Large intestine (tissue), 3 donors: ENCODE results near the gene ABAT. TPM values are rescaled to one million over a fixed set of nuclear protein-coding genes. Genes with fewer than 3 reads are reported as not detected.
"Not testable (repeated sequence)": the region's sequence is repeated elsewhere in the genome, so short reads cannot be mapped to it uniquely, and the experiment has no call there.

Source experiments
- DNase-seq, 2 donors: peaks; one replicate each; pipeline versions ENCODE4 v3.0.0 to v3.0.0-alpha.2; 2013
- H3K27ac ChIP-seq: one replicate; pipeline ENCODE4 v1.5.1; 2013; ENCODE audit warnings: low read length
- H3K27me3 ChIP-seq: 2 replicates; pipeline ENCODE4 v1.6.1; 2013; ENCODE audit warnings: low read length; ENCODE audit not compliant: control insufficient read depth, insufficient read depth
- H3K36me3 ChIP-seq: 2 replicates; pipeline ENCODE4 v1.6.1; 2013; ENCODE audit warnings: low read length; ENCODE audit not compliant: control insufficient read depth, insufficient read depth
- H3K4me1 ChIP-seq: one replicate; pipeline ENCODE4 v1.6.1; 2013; ENCODE audit warnings: low read length; ENCODE audit not compliant: control insufficient read depth, insufficient read depth
- H3K4me3 ChIP-seq: one replicate; pipeline ENCODE4 v1.5.1; 2013; ENCODE audit warnings: low read length
- H3K9me3 ChIP-seq: one replicate; pipeline ENCODE4 v1.6.1; 2013; ENCODE audit warnings: mild to moderate bottlenecking, low read depth, low read length, moderate library complexity; ENCODE audit not compliant: control insufficient read depth
- WGBS: methylation state at CpG from one replicate; pipeline ENCODE4 v1.1.5; 2013; ENCODE audit warnings: low lambda C conversion rate; ENCODE audit not compliant: insufficient coverage; 5-methylcytosine and 5-hydroxymethylcytosine counted together
- polyA plus RNA-seq: library from polyadenylated mRNA; unstranded; fragments of 120-200 nt; gene quantifications from one replicate; pipeline ENCODE4 v1.2.1, GENCODE V29; 2013

ABAT gene
- polyA plus RNA-seq, 1 donor, result 55.7 TPM

GRCh38 chr16:8740775-8741355, 66.4 kb downstream of the ABAT start:
- H3K4me3 ChIP-seq, result no peak overlapping the region

DNA sequence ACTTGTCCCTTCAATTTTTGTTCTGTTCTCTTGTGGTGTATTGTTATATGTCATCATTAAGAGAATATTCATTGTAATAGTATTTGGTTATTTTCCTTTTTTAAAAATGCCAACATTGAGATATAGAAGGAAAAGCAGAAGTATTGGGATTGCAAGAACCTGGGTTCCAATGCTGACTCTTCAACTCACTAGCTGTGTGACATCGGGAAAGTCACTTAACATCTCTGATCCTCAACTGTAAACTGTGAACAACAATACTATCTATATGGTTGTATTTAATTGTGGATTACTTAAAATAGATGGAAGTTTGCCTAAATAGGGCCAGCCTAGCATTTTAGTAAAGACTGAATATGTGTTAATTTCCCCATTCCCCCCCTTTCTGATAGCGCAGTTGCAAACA, 67.2 kb downstream of the ABAT start:
- no peak overlapping the region for H3K4me3 ChIP-seq
- WGBS, result no CpG with 5 or more reads among the region's 2 CpGs
- no peak for DNase-seq
- peaks cover 19% of the 10 kb centered on the region for H3K4me1 ChIP-seq
- no peaks in the 10 kb centered on the region for H3K27me3 ChIP-seq
- H3K9me3 ChIP-seq, result no peaks in the 10 kb centered on the region
- H3K36me3 ChIP-seq, result peaks cover 4% of the 10 kb centered on the region
- peak overlapping the region; percentile 79 for H3K27ac ChIP-seq

More at GRCh38 chr16:8740775-8741355, 66.4 kb downstream of the ABAT start:
- no peaks in the 10 kb centered on the region for H3K9me3 ChIP-seq
- H3K27ac ChIP-seq, result peak overlapping the region; percentile 79
- no peaks in the 10 kb centered on the region for H3K27me3 ChIP-seq
- peaks cover 8% of the 10 kb centered on the region for H3K36me3 ChIP-seq
- peak; percentile 81 to 92 for DNase-seq
- no CpG with 5 or more reads among the region's 6 CpGs for WGBS
- H3K4me1 ChIP-seq, result peaks cover 19% of the 10 kb centered on the region

- peaks cover 19% of the 10 kb centered on the region for H3K4me1 ChIP-seq
- H3K27ac ChIP-seq, result no peak overlapping the region
- 71% methylated on average over 6 of the region's 8 CpGs for WGBS
- no peaks in the 10 kb centered on the region for H3K9me3 ChIP-seq
- H3K27me3 ChIP-seq, result no peaks in the 10 kb centered on the region
- no peak overlapping the region for H3K4me3 ChIP-seq
- no peaks in the 10 kb centered on the region for H3K36me3 ChIP-seq
- peak in 1 of 2 donors; percentile 24 for DNase-seq
Observed at GRCh38 chr16:8742068-8742467, 67.7 kb downstream of the ABAT start.

- H3K4me1 ChIP-seq, result peaks cover 21% of the 10 kb centered on the region
- H3K9me3 ChIP-seq, H3K27me3 ChIP-seq, DNase-seq, H3K27ac ChIP-seq, H3K36me3 ChIP-seq, H3K4me3 ChIP-seq: not testable (repeated sequence)
- WGBS, result no CpG with 5 or more reads among the region's 9 CpGs
Observed at GRCh38 chr16:8748944-8749343, 74.5 kb downstream of the ABAT start.

DNA sequence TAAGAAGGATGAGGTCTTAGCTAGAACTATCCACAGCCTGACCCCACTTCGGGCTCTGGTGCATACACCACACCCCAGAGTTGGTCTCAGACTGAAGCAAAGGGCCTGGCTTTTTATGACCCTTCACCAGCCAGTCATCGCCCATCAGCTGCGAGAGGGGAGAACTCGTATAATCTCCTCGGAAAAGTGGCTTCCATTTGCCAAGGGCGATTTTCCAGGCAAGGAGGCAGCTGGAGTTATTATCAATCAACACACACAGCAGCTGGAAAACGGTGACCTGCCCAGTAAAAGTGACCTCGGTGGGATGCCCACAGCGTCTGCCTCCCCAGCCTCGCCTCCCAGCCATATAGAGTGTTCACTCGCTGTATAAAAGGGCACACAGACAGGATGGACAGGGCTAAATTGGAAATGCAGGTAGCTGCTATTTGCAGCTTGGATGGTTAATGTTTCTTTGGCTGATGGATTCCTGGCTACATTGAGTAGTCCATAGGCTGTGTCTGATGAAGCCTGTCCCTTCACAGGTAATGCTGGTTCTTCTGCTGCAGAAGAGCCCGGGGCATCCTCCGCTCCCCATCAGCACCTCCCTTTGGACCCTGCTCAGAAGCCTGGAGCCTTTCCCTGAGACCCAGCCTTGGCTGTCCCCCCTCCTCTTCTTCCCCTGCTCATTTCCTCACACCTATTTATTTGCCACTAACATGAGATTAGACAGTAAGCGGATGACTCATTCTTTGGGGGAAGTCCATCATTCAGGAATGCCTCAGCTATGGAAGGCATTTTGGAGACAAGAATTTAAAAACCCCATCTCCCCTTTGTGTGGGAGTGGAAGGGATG, 77.3 kb downstream of the ABAT start:
- peak; percentile 66 to 83 for DNase-seq
- WGBS, result no CpG with 5 or more reads among the region's 14 CpGs
- Histone ChIP-seq H3K9me3 (no peaks in the 10 kb centered on the region), H3K4me1 (peaks cover 24% of the 10 kb centered on the region), H3K4me3 (no peak overlapping the region), H3K27me3 (no peaks in the 10 kb centered on the region), H3K36me3 (peaks cover 5% of the 10 kb centered on the region), H3K27ac (peak overlapping the region; percentile 19)

DNA sequence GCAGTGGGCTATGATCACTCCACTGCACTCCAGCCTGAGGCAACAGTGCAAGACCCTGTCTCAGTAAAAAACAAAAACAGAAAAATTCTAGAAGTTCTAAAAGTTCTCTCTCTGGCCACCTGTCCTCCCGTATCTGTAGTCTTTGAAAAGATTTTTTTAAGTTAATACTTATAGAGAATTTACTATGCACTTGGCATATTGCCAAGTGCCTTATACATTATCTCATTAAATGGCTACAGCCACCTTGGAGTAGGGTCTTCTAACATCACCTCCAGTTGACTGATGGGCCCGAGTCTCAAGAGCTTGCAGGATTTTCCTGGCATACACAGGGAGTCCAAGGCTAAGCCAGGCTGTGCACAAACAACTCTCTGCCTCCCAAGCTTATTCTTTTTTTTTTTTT, 78.3 kb downstream of the ABAT start:
- Histone ChIP-seq H3K4me3 (no peak overlapping the region), H3K36me3 (peaks cover 8% of the 10 kb centered on the region), H3K4me1 (peaks cover 24% of the 10 kb centered on the region), H3K27ac (peak overlapping the region; percentile 31), H3K9me3 (no peaks in the 10 kb centered on the region), H3K27me3 (no peaks in the 10 kb centered on the region)
- DNase-seq, result peak in 1 of 2 donors; percentile 26
- WGBS, result 17% methylated on average over 1 of the region's 2 CpGs

DNA sequence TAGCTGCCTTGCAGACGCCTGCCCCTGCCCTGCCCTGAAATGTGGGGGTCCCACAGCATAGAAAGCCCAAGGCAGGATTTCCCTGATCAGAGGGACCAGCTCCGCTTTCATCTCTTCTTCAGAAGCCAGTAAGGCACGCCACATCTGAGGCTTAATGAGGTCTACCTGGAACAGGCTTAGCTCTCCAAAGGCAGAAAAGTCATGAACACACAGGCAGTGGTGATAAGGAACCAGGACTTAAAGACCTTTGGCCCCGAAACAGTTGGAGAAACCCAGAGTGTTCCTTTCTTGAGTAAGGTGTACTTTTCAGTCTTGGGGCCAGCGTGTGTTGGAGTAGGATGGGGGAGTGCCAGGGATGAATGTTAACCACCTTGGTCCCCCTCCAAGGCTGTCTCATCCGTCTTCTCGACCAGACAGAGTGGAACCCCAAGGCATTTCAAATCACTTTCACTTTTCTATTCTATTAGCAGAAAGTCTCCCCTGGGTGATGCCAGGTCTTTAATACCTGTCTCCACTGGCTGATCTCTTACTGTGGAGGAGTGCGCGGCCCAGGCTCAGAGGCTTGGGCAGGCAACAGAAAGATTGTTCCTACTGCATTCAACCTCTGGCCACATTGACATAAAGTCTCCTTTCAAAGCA, 79.1 kb downstream of the ABAT start:
- Histone ChIP-seq H3K27ac (peak overlapping the region; percentile 76), H3K9me3 (no peaks in the 10 kb centered on the region), H3K27me3 (no peaks in the 10 kb centered on the region), H3K36me3 (peaks cover 16% of the 10 kb centered on the region), H3K4me1 (peaks cover 24% of the 10 kb centered on the region), H3K4me3 (no peak overlapping the region)
- WGBS, result no CpG with 5 or more reads among the region's 9 CpGs
- peak; percentile 70 to 89 for DNase-seq

GRCh38 chr16:8756755-8757154, 82.3 kb downstream of the ABAT start:
- DNase-seq, result no peak
- Histone ChIP-seq H3K27ac (no peak overlapping the region), H3K4me1 (peaks cover 18% of the 10 kb centered on the region), H3K36me3 (peaks cover 22% of the 10 kb centered on the region), H3K9me3 (no peaks in the 10 kb centered on the region), H3K4me3 (no peak overlapping the region), H3K27me3 (no peaks in the 10 kb centered on the region)
- WGBS, result no CpG with 5 or more reads among the region's 5 CpGs

DNA sequence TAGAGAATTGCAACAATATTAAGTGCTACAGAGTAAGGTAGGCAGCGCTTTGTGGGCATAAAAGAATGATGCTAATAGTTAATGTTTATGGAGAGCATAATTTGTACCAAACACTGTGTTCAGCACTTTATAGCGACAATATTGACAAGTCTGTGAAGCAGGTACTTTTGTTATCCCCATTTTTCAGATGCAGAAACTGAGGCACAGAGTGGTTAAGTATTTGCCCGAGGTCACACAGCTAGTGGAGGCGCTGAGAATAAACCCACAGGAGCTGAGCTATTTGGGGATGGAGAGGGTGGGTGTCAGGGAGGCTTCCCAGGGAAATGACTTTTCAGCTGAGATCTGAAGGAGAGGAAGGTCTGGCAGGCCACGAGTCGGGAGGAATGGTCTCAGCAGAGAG, 83.6 kb downstream of the ABAT start:
- Histone ChIP-seq H3K36me3 (peaks cover 22% of the 10 kb centered on the region), H3K9me3 (no peaks in the 10 kb centered on the region), H3K4me3 (no peak overlapping the region), H3K4me1 (peaks cover 10% of the 10 kb centered on the region), H3K27ac (no peak overlapping the region), H3K27me3 (no peaks in the 10 kb centered on the region)
- no peak for DNase-seq
- WGBS, result no CpG with 5 or more reads among the region's 6 CpGs

DNA sequence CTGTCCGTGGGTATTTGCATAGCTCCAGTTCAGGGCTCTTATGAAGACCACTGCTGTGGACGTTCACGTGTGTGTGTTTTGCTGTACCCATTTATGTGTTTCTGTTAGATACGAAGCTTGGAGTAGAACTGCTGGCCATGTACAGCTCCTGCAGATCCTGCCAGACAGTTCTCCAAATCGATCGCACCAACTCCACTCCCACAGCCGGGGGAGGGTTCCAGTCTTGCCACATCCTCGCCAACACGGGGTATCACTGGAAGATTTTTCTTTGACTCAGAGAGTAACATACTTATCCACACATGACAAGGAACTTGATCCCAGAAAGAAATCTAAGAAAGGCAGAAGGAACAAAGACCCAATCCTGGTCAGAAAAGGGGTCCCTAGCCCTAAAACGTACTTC, 85.6 kb downstream of the ABAT start:
- no CpG with 5 or more reads among the region's 10 CpGs for WGBS
- Histone ChIP-seq H3K9me3 (no peaks in the 10 kb centered on the region), H3K27me3 (no peaks in the 10 kb centered on the region), H3K4me3 (no peak overlapping the region), H3K27ac (no peak overlapping the region), H3K4me1 (no peaks in the 10 kb centered on the region), H3K36me3 (peaks cover 35% of the 10 kb centered on the region)
- no peak for DNase-seq
